Coronary artery (tissue), 2 donors: ENCODE results near the gene DGKA.

Experiments
- DNase-seq: peaks from one replicate; pipeline ENCODE4 v3.0.0-alpha.2; 2017; ENCODE audit warnings: low spot score
- H3K27ac ChIP-seq, 2 donors: fragments of 200-600 bp; sonication (generic); one replicate each; pipeline ENCODE4 v1.5.1; 2016 to 2019
- H3K4me3 ChIP-seq: fragments of 200-600 bp; sonication (generic); 2 replicates; pipeline ENCODE4 v1.5.1; 2016; ENCODE audit warnings: mild to moderate bottlenecking, moderate library complexity
- CTCF ChIP-seq: fragments of 200-600 bp; sonication (generic); IDR thresholded peaks from one replicate; pipeline ENCODE4 v1.5.1; 2019; ENCODE audit warnings: antibody characterized with exemption

The DGKA gene

GRCh38 chr12:55930771-55931316, at the start of gene DGKA:
Gene DGKA (plus strand): TSS chr12:55931162. CDS start chr12:55936504, 5,342 bp downstream.
- no peak for DNase-seq
- peak; percentile 22 for TF ChIP-seq CTCF
- Histone ChIP-seq H3K27ac (peak within 1 kb of the TSS; percentile 81 to 87), H3K4me3 (peak within 1 kb of the TSS; percentile 87)

GRCh38 chr12:55885113-55885512, 45.8 kb upstream of the DGKA start:
- no peak overlapping the region for H3K4me3 ChIP-seq
- no peak for TF ChIP-seq CTCF
- no peak for DNase-seq
- H3K27ac ChIP-seq = no peak overlapping the region

- no peak overlapping the region for H3K4me3 ChIP-seq
- DNase-seq = no peak
- TF ChIP-seq CTCF = no peak
- H3K27ac ChIP-seq = no peak overlapping the region
These were observed 39.7 kb upstream of the DGKA start for GRCh38 chr12:55891310-55891709.

- no peak overlapping the region for H3K4me3 ChIP-seq
- DNase-seq = no peak
These were observed 37.2 kb upstream of the DGKA start for GRCh38 chr12:55893723-55894122.

GRCh38 chr12:55899082-55899481, 31.9 kb upstream of the DGKA start:
- H3K4me3 ChIP-seq = no peak overlapping the region
- no peak for DNase-seq
- TF ChIP-seq CTCF = no peak
- no peak overlapping the region for H3K27ac ChIP-seq

More at GRCh38 chr12:55893723-55894122, 37.2 kb upstream of the DGKA start:
- TF ChIP-seq CTCF = no peak
- H3K27ac ChIP-seq = no peak overlapping the region

GRCh38 chr12:55901881-55902490, 29.0 kb upstream of the DGKA start:
- DNase-seq = no peak
- H3K27ac ChIP-seq = no peak overlapping the region
- no peak for TF ChIP-seq CTCF
- H3K4me3 ChIP-seq = no peak overlapping the region

GRCh38 chr12:55906056-55906455, 24.9 kb upstream of the DGKA start:
- no peak overlapping the region for H3K4me3 ChIP-seq
- no peak for DNase-seq
- no peak overlapping the region for H3K27ac ChIP-seq
- TF ChIP-seq CTCF = no peak
